ENCODE measurements around the gene P2RY13.

The P2RY13 gene

GRCh38 chr3:151329363-151329762 lies at the start of gene P2RY13:
Gene P2RY13, minus strand, starts transcription at chr3:151329549. Its CDS starts 21 bp downstream, at chr3:151329528.
- H3K4me1 ChIP-seq (ENCODE audit: insufficient read depth, low read length), result no peaks in the 10 kb centered on the region
- H3K4me3 ChIP-seq (ENCODE audit: low read length), result no peak within 1 kb of the TSS
- H2AFZ ChIP-seq (ENCODE audit: low read depth, low read length), result no peak within 1 kb of the TSS
- no peaks in the 10 kb centered on the region for H3K9me3 ChIP-seq (ENCODE audit: low read length)
- H3K36me3 ChIP-seq (ENCODE audit: insufficient read depth, low read length), result no peaks in the 10 kb centered on the region
- H3K27me3 ChIP-seq (ENCODE audit: insufficient read depth, low read length), result no peaks in the 10 kb centered on the region

- Histone ChIP-seq H3K4me1 (ENCODE audit: insufficient read depth, low read length) (no peaks in the 10 kb centered on the region), H3K9me3 (ENCODE audit: low read length) (no peaks in the 10 kb centered on the region), H3K4me3 (ENCODE audit: low read length) (no peak overlapping the region), H3K27me3 (ENCODE audit: insufficient read depth, low read length) (no peaks in the 10 kb centered on the region), H2AFZ (ENCODE audit: low read depth, low read length) (no peak overlapping the region), H3K36me3 (ENCODE audit: insufficient read depth, low read length) (no peaks in the 10 kb centered on the region)
Measured at GRCh38 chr3:151377768-151378385, 48.5 kb upstream of the P2RY13 start.

- Histone ChIP-seq H3K9me3 (ENCODE audit: low read length) (no peaks in the 10 kb centered on the region), H2AFZ (ENCODE audit: low read depth, low read length) (no peak overlapping the region), H3K27me3 (ENCODE audit: insufficient read depth, low read length) (no peaks in the 10 kb centered on the region), H3K4me3 (ENCODE audit: low read length) (no peak overlapping the region), H3K36me3 (ENCODE audit: insufficient read depth, low read length) (no peaks in the 10 kb centered on the region), H3K4me1 (ENCODE audit: insufficient read depth, low read length) (no peaks in the 10 kb centered on the region)
Measured at GRCh38 chr3:151372063-151372820, 42.9 kb upstream of the P2RY13 start.

- H3K36me3 ChIP-seq (ENCODE audit: insufficient read depth, low read length), result no peaks in the 10 kb centered on the region
- no peak overlapping the region for H3K4me3 ChIP-seq (ENCODE audit: low read length)
- no peaks in the 10 kb centered on the region for H3K9me3 ChIP-seq (ENCODE audit: low read length)
- no peak overlapping the region for H2AFZ ChIP-seq (ENCODE audit: low read depth, low read length)
- no peaks in the 10 kb centered on the region for H3K27me3 ChIP-seq (ENCODE audit: insufficient read depth, low read length)
- no peaks in the 10 kb centered on the region for H3K4me1 ChIP-seq (ENCODE audit: insufficient read depth, low read length)
Measured at GRCh38 chr3:151371526-151371925, 42.2 kb upstream of the P2RY13 start.

- Histone ChIP-seq H2AFZ (ENCODE audit: low read depth, low read length) (no peak overlapping the region), H3K4me1 (ENCODE audit: insufficient read depth, low read length) (no peaks in the 10 kb centered on the region), H3K4me3 (ENCODE audit: low read length) (no peak overlapping the region), H3K9me3 (ENCODE audit: low read length) (no peaks in the 10 kb centered on the region), H3K36me3 (ENCODE audit: insufficient read depth, low read length) (no peaks in the 10 kb centered on the region), H3K27me3 (ENCODE audit: insufficient read depth, low read length) (no peaks in the 10 kb centered on the region)
Measured at GRCh38 chr3:151367448-151367847, 38.1 kb upstream of the P2RY13 start.

- H3K4me1 ChIP-seq (ENCODE audit: insufficient read depth, low read length), result no peaks in the 10 kb centered on the region
- H3K9me3 ChIP-seq (ENCODE audit: low read length), result no peaks in the 10 kb centered on the region
- no peak overlapping the region for H2AFZ ChIP-seq (ENCODE audit: low read depth, low read length)
Measured at GRCh38 chr3:151366993-151367392, 37.6 kb upstream of the P2RY13 start.

GRCh38 chr3:151362751-151363174 lies 33.4 kb upstream of the P2RY13 start:
- Histone ChIP-seq H3K9me3 (ENCODE audit: low read length) (no peaks in the 10 kb centered on the region), H3K4me3 (ENCODE audit: low read length) (no peak overlapping the region), H3K27me3 (ENCODE audit: insufficient read depth, low read length) (no peaks in the 10 kb centered on the region), H3K36me3 (ENCODE audit: insufficient read depth, low read length) (no peaks in the 10 kb centered on the region), H3K4me1 (ENCODE audit: insufficient read depth, low read length) (no peaks in the 10 kb centered on the region), H2AFZ (ENCODE audit: low read depth, low read length) (no peak overlapping the region)

More at GRCh38 chr3:151366993-151367392, 37.6 kb upstream of the P2RY13 start:
- Histone ChIP-seq H3K36me3 (ENCODE audit: insufficient read depth, low read length) (no peaks in the 10 kb centered on the region), H3K27me3 (ENCODE audit: insufficient read depth, low read length) (no peaks in the 10 kb centered on the region), H3K4me3 (ENCODE audit: low read length) (no peak overlapping the region)

GRCh38 chr3:151357463-151357850 lies 28.1 kb upstream of the P2RY13 start:
- Histone ChIP-seq H3K27me3 (ENCODE audit: insufficient read depth, low read length) (no peaks in the 10 kb centered on the region), H2AFZ (ENCODE audit: low read depth, low read length) (no peak overlapping the region), H3K36me3 (ENCODE audit: insufficient read depth, low read length) (no peaks in the 10 kb centered on the region), H3K4me3 (ENCODE audit: low read length) (no peak overlapping the region), H3K4me1 (ENCODE audit: insufficient read depth, low read length) (no peaks in the 10 kb centered on the region), H3K9me3 (ENCODE audit: low read length) (no peaks in the 10 kb centered on the region)

GRCh38 chr3:151356794-151357462 lies 27.6 kb upstream of the P2RY13 start:
- Histone ChIP-seq H3K4me3 (ENCODE audit: low read length) (no peak overlapping the region), H2AFZ (ENCODE audit: low read depth, low read length) (no peak overlapping the region), H3K36me3 (ENCODE audit: insufficient read depth, low read length) (no peaks in the 10 kb centered on the region), H3K9me3 (ENCODE audit: low read length) (no peaks in the 10 kb centered on the region), H3K4me1 (ENCODE audit: insufficient read depth, low read length) (no peaks in the 10 kb centered on the region), H3K27me3 (ENCODE audit: insufficient read depth, low read length) (no peaks in the 10 kb centered on the region)

GRCh38 chr3:151351648-151352047 lies 22.3 kb upstream of the P2RY13 start:
- Histone ChIP-seq H2AFZ (ENCODE audit: low read depth, low read length) (no peak overlapping the region), H3K4me3 (ENCODE audit: low read length) (no peak overlapping the region), H3K36me3 (ENCODE audit: insufficient read depth, low read length) (no peaks in the 10 kb centered on the region), H3K4me1 (ENCODE audit: insufficient read depth, low read length) (no peaks in the 10 kb centered on the region), H3K9me3 (ENCODE audit: low read length) (no peaks in the 10 kb centered on the region), H3K27me3 (ENCODE audit: insufficient read depth, low read length) (no peaks in the 10 kb centered on the region)

GRCh38 chr3:151351219-151351618 lies 21.9 kb upstream of the P2RY13 start:
- H2AFZ ChIP-seq (ENCODE audit: low read depth, low read length), result no peak overlapping the region
- H3K27me3 ChIP-seq (ENCODE audit: insufficient read depth, low read length), result no peaks in the 10 kb centered on the region
- no peaks in the 10 kb centered on the region for H3K4me1 ChIP-seq (ENCODE audit: insufficient read depth, low read length)
- no peak overlapping the region for H3K4me3 ChIP-seq (ENCODE audit: low read length)
- H3K36me3 ChIP-seq (ENCODE audit: insufficient read depth, low read length), result no peaks in the 10 kb centered on the region
- H3K9me3 ChIP-seq (ENCODE audit: low read length), result no peaks in the 10 kb centered on the region

GRCh38 chr3:151350656-151351055 lies 21.3 kb upstream of the P2RY13 start:
- Histone ChIP-seq H2AFZ (ENCODE audit: low read depth, low read length) (no peak overlapping the region), H3K4me1 (ENCODE audit: insufficient read depth, low read length) (no peaks in the 10 kb centered on the region), H3K36me3 (ENCODE audit: insufficient read depth, low read length) (no peaks in the 10 kb centered on the region), H3K9me3 (ENCODE audit: low read length) (no peaks in the 10 kb centered on the region), H3K27me3 (ENCODE audit: insufficient read depth, low read length) (no peaks in the 10 kb centered on the region), H3K4me3 (ENCODE audit: low read length) (no peak overlapping the region)

- Histone ChIP-seq H3K36me3 (ENCODE audit: insufficient read depth, low read length) (no peaks in the 10 kb centered on the region), H2AFZ (ENCODE audit: low read depth, low read length) (no peak overlapping the region), H3K27me3 (ENCODE audit: insufficient read depth, low read length) (no peaks in the 10 kb centered on the region), H3K4me3 (ENCODE audit: low read length) (no peak overlapping the region), H3K4me1 (ENCODE audit: insufficient read depth, low read length) (no peaks in the 10 kb centered on the region), H3K9me3 (ENCODE audit: low read length) (no peaks in the 10 kb centered on the region)
Measured at GRCh38 chr3:151347432-151347831, 18.1 kb upstream of the P2RY13 start.

Data from neuron (in vitro differentiated cells).